Brain microvascular endothelial cell (primary cell): ENCODE measurements around the gene AKAP3.

ENCODE experiments used
- DNase-seq: peaks from one replicate; pipeline ENCODE4 v3.0.0-alpha.2; 2020
- H3K27ac ChIP-seq: fragments of 250-450 bp; sonication (Bioruptor Pico); 2 replicates; pipeline ENCODE4 v1.5.1; 2020; ENCODE audit warnings: mild to moderate bottlenecking, moderate library complexity
- H3K27me3 ChIP-seq: fragments of 250-450 bp; sonication (Bioruptor Pico); replicated peaks from 2 replicates; pipeline ENCODE4 v1.5.1; 2020; ENCODE audit warnings: mild to moderate bottlenecking
- H3K36me3 ChIP-seq: fragments of 250-450 bp; sonication (Bioruptor Pico); replicated peaks from 2 replicates; pipeline ENCODE4 v1.5.1; 2020; ENCODE audit warnings: mild to moderate bottlenecking
- H3K4me3 ChIP-seq: 2 replicates; pipeline ENCODE4 v1.5.1; 2011; ENCODE audit warnings: low read depth, mild to moderate bottlenecking, control low read depth, low read length, moderate library complexity
- in situ Hi-C: cut with HindIII; loops from 2 replicates; pipeline ENCODE4 v1.10.0; 2017; ENCODE audit warnings: low sequenced_read_pairs, low pct_ligation_motif_present
- TF ChIP-seq, protein P1 (sequence below): IDR thresholded peaks from 2 replicates; pipeline ENCODE4 v1.5.1; 2011; ENCODE audit warnings: low read depth, mild to moderate bottlenecking, moderate library complexity, low read length, control low read depth, inconsistent platforms; ENCODE audit errors: missing control alignments

The AKAP3 gene

GRCh38 chr12:4603421-4603820 is 45.4 kb downstream of the AKAP3 start:
- no peak overlapping the region for H3K4me3 ChIP-seq
- H3K36me3 ChIP-seq, result no peaks in the 10 kb centered on the region
- DNase-seq, result no peak
- H3K27ac ChIP-seq, result no peak overlapping the region
- no peaks in the 10 kb centered on the region for H3K27me3 ChIP-seq
- TF ChIP-seq, protein P1, sequence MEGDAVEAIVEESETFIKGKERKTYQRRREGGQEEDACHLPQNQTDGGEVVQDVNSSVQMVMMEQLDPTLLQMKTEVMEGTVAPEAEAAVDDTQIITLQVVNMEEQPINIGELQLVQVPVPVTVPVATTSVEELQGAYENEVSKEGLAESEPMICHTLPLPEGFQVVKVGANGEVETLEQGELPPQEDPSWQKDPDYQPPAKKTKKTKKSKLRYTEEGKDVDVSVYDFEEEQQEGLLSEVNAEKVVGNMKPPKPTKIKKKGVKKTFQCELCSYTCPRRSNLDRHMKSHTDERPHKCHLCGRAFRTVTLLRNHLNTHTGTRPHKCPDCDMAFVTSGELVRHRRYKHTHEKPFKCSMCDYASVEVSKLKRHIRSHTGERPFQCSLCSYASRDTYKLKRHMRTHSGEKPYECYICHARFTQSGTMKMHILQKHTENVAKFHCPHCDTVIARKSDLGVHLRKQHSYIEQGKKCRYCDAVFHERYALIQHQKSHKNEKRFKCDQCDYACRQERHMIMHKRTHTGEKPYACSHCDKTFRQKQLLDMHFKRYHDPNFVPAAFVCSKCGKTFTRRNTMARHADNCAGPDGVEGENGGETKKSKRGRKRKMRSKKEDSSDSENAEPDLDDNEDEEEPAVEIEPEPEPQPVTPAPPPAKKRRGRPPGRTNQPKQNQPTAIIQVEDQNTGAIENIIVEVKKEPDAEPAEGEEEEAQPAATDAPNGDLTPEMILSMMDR, result no peak
- in situ Hi-C loops, result no loop called here

GRCh38 chr12:4595881-4596280 is 53.0 kb downstream of the AKAP3 start:
- H3K4me3 ChIP-seq, result no peak overlapping the region
- no peaks in the 10 kb centered on the region for H3K27me3 ChIP-seq
- no peak for DNase-seq
- in situ Hi-C loops, result no loop called here
- H3K27ac ChIP-seq, result no peak overlapping the region
- TF ChIP-seq, protein P1, result no peak
- H3K36me3 ChIP-seq, result no peaks in the 10 kb centered on the region

- TF ChIP-seq, protein P1, result no peak
- H3K27ac ChIP-seq, result no peak overlapping the region
- no peaks in the 10 kb centered on the region for H3K36me3 ChIP-seq
- H3K27me3 ChIP-seq, result no peaks in the 10 kb centered on the region
- H3K4me3 ChIP-seq, result no peak overlapping the region
- no peak for DNase-seq
- in situ Hi-C loops, result no loop called here
These were observed 57.6 kb downstream of the AKAP3 start for GRCh38 chr12:4591180-4591687.

GRCh38 chr12:4589941-4590340 is 58.9 kb downstream of the AKAP3 start:
- Histone ChIP-seq H3K27me3 (no peaks in the 10 kb centered on the region), H3K27ac (no peak overlapping the region), H3K4me3 (no peak overlapping the region), H3K36me3 (no peaks in the 10 kb centered on the region)
- in situ Hi-C loops, result no loop called here
- TF ChIP-seq, protein P1, result no peak
- DNase-seq, result no peak

- Histone ChIP-seq H3K27ac (no peak overlapping the region), H3K36me3 (no peaks in the 10 kb centered on the region), H3K4me3 (no peak overlapping the region), H3K27me3 (no peaks in the 10 kb centered on the region)
- DNase-seq, result no peak
- in situ Hi-C loops, result no loop called here
- TF ChIP-seq, protein P1, result no peak
These were observed 59.9 kb downstream of the AKAP3 start for GRCh38 chr12:4588916-4589315.

DNA sequence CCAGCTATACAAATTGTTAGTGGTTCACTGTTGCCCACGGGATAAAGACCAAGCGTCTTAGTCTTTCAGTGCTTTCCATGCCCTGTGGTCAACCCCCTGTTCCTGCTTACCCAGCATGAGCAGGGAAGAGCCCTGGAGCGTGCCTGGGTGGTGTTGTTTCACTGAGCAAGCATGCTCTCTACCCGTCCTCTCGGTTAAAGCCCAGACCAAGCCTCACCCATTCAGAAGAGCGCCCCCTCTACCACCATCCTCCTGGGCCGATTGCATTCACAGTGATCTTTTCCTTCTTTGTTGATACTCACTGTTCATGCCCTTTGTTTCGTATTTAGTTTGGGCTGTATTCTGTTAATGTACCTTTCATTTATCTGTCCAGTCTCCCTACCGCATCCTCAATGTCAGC is 61.7 kb downstream of the AKAP3 start:
- in situ Hi-C loops, result no loop called here
- no peaks in the 10 kb centered on the region for H3K36me3 ChIP-seq
- H3K27ac ChIP-seq, result no peak overlapping the region
- H3K27me3 ChIP-seq, result no peaks in the 10 kb centered on the region
- DNase-seq, result no peak
- H3K4me3 ChIP-seq, result no peak overlapping the region
- TF ChIP-seq, protein P1, result no peak
